ENCODE results near the gene PHOX2A.

Gene PHOX2A

GRCh38 chr11:72189455-72190250 is 54.3 kb downstream of the PHOX2A start:
- H3K36me3 ChIP-seq (ENCODE audit: insufficient read depth, low read length): no peaks in the 10 kb centered on the region

More at GRCh38 chr11:72189455-72190250, 54.3 kb downstream of the PHOX2A start:
- Histone ChIP-seq H2AFZ (ENCODE audit: low read depth, low read length) (no peak overlapping the region), H3K4me3 (ENCODE audit: low read length) (no peak overlapping the region), H3K4me1 (ENCODE audit: insufficient read depth, low read length) (peaks cover 3% of the 10 kb centered on the region), H3K9me3 (ENCODE audit: low read length) (no peaks in the 10 kb centered on the region), H3K27me3 (ENCODE audit: insufficient read depth, low read length) (no peaks in the 10 kb centered on the region)

Measured in neuron (in vitro differentiated cells).